ENCODE results near the gene ANAPC1. TPM values are rescaled to one million over a fixed set of nuclear protein-coding genes. Genes with fewer than 3 reads are reported as not detected.
"Not testable (repeated sequence)": the region's sequence is repeated elsewhere in the genome, so short reads cannot be mapped to it uniquely, and the experiment has no call there.

ANAPC1 gene
- total and polyA plus RNA-seq, 9 of the 15 experiments (the other 6 are each of a cell fraction or from before 2014, with no cell fraction given), result 14.0 to 126 (median 78.2) TPM

DNA sequence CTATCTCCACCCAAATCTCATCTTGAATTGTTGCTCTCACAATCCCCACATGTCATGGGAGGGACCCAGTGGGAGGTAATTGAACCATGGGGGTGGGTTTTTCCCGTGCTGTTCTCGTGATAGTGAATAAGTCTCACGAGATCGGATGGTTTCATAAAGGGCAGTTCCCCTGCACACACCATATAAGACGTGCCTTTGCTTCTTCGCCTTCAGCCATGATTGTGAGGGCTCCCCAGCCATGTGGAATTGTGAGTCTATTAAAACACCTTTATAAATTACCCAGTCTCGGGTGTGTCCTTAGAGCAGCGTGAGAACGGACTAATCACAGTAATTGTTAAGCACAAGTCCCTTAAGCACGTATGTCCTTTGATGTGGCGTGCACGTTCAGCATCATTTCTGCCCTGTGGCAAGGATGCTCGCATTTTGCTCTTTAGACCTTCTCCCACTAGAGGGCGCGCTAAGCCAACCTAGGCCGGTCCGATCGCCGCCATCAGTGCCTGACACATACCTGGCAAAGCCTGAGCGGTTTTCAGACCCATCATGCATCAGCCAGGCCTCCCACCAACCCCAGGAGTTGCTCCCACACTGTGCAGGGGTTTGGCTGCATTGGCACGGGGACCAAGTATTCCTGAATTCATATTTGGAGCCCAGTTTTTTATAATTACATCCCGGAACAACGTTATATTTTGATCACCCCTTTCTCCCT is 136.4 kb downstream of the ANAPC1 start:
- CTCF ChIA-PET (ENCODE audit: low intra/inter-chr PET ratio); in situ Hi-C loops (cut with MboI); H3K79me2 ChIP-seq (ENCODE audit: control insufficient read depth, insufficient read depth, low read length); intact Hi-C loops (cut with micrococcal nuclease); H3K27ac ChIP-seq (ENCODE audit: extremely low read depth, low read depth, low read length); H2AFZ ChIP-seq (ENCODE audit: low read depth, low read length); H3K4me1 ChIP-seq (replicated peaks in 1 of 2; ENCODE audit: control insufficient read depth in 2 of 2, insufficient read depth in 2 of 2, low read length in 2 of 2); H3K27me3 ChIP-seq (ENCODE audit: control insufficient read depth in 2 of 2, insufficient read depth in 2 of 2, low read length in 2 of 2); H3K9me1 ChIP-seq (ENCODE audit: control insufficient read depth, insufficient read depth, low read length); H3K36me3 ChIP-seq (ENCODE audit: control insufficient read depth, insufficient read depth, low read length); H4K20me1 ChIP-seq (replicated peaks; ENCODE audit: control insufficient read depth, insufficient read depth, low read length); H3K4me2 ChIP-seq (ENCODE audit: insufficient read depth, low read length); H3K4me3 ChIP-seq; H3K9me3 ChIP-seq (replicated peaks; ENCODE audit: control insufficient read depth, insufficient read depth, low read depth, low read length); DNase-seq (ENCODE audit: extremely low read depth in 1 of 4, low spot score in 3 of 4); H3K9ac ChIP-seq (ENCODE audit: insufficient read depth in 1 of 2, low read depth in 2 of 2, low read length in 2 of 2); BruUV-seq (replicated peaks); POLR2A ChIA-PET: not testable (repeated sequence)
- WGBS (ENCODE audit: insufficient coverage, low coverage, missing lambda C conversion rate), result 16% methylated on average over 9 of the region's 23 CpGs
- FAIRE-seq (peak; percentile 97), ATAC-seq (peak; percentile 99)
- TF ChIP-seq, protein P1, sequence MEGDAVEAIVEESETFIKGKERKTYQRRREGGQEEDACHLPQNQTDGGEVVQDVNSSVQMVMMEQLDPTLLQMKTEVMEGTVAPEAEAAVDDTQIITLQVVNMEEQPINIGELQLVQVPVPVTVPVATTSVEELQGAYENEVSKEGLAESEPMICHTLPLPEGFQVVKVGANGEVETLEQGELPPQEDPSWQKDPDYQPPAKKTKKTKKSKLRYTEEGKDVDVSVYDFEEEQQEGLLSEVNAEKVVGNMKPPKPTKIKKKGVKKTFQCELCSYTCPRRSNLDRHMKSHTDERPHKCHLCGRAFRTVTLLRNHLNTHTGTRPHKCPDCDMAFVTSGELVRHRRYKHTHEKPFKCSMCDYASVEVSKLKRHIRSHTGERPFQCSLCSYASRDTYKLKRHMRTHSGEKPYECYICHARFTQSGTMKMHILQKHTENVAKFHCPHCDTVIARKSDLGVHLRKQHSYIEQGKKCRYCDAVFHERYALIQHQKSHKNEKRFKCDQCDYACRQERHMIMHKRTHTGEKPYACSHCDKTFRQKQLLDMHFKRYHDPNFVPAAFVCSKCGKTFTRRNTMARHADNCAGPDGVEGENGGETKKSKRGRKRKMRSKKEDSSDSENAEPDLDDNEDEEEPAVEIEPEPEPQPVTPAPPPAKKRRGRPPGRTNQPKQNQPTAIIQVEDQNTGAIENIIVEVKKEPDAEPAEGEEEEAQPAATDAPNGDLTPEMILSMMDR (IDR thresholded peaks at IDR 0.05 in 2 of 3, conservative IDR thresholded peaks at IDR 0.05 in 1 of 3; ENCODE audit: insufficient read depth in 2 of 3, low read depth in 1 of 3, low read length in 3 of 3), result peak; percentile 31 to 37 (median 36); a peak in 5 of 6 replicates
- TF ChIP-seq CTBP1 (IDR thresholded peaks at IDR 0.05; ENCODE audit: borderline replicate concordance) (peak; percentile 31; the same call in 1 of the 2 replicates), RAD21 (CRISPR knock-in tag; conservative IDR thresholded peaks at IDR 0.05 in 1 of 2, IDR thresholded peaks at IDR 0.05 in 1 of 2) (peak in 1 of 2 experiments; percentile 21; a peak in 1 of 4 replicates), YY1 (IDR thresholded peaks at IDR 0.05; ENCODE audit: borderline replicate concordance in 1 of 3, control insufficient read depth in 1 of 3, extremely low read depth in 1 of 3, insufficient read depth in 3 of 3, insufficient read length in 1 of 3, insufficient replicate concordance in 2 of 3, low read depth in 1 of 3, low read length in 2 of 3) (peak in 2 of 3 experiments; percentile 10 to 15)

DNA sequence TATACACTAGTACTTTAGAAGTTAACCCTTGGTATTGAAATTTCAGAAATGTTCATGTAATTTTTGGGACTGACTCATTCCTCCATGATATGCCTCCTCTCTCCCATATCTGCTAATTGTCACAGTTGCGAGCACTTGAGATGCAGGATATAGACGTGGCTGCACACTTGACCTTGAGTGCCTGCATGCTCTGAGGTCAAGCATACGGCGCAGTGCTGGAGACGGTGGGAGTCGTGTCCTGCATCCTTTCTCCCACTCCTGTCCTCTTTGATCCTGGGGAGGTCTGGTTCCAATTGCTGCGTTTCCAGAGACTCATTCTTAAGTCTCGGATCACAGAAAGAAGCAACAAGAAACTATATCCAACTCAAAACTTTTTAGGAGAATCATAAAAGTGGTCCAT is 139.2 kb downstream of the ANAPC1 start:
- H3K9ac ChIP-seq (ENCODE audit: insufficient read depth in 1 of 2, low read depth in 2 of 2, low read length in 2 of 2); H3K79me2 ChIP-seq (ENCODE audit: control insufficient read depth, insufficient read depth, low read length); H3K27me3 ChIP-seq (ENCODE audit: control insufficient read depth in 2 of 2, insufficient read depth in 2 of 2, low read length in 2 of 2); in situ Hi-C loops (cut with MboI); BruUV-seq (replicated peaks); ATAC-seq; H3K4me3 ChIP-seq; H2AFZ ChIP-seq (ENCODE audit: low read depth, low read length); H3K36me3 ChIP-seq (ENCODE audit: control insufficient read depth, insufficient read depth, low read length); intact Hi-C loops (cut with micrococcal nuclease); H3K4me1 ChIP-seq (replicated peaks in 1 of 2; ENCODE audit: control insufficient read depth in 2 of 2, insufficient read depth in 2 of 2, low read length in 2 of 2); H3K4me2 ChIP-seq (ENCODE audit: insufficient read depth, low read length); H4K20me1 ChIP-seq (replicated peaks; ENCODE audit: control insufficient read depth, insufficient read depth, low read length); CTCF ChIA-PET (ENCODE audit: low intra/inter-chr PET ratio); H3K9me1 ChIP-seq (ENCODE audit: control insufficient read depth, insufficient read depth, low read length); FAIRE-seq; H3K27ac ChIP-seq (ENCODE audit: extremely low read depth, low read depth, low read length); H3K9me3 ChIP-seq (replicated peaks; ENCODE audit: control insufficient read depth, insufficient read depth, low read depth, low read length); DNase-seq (ENCODE audit: extremely low read depth in 1 of 4, low spot score in 3 of 4); POLR2A ChIA-PET: not testable (repeated sequence)
- WGBS (ENCODE audit: insufficient coverage, low coverage, missing lambda C conversion rate), result 36% methylated on average over 6 of the region's 8 CpGs

DNA sequence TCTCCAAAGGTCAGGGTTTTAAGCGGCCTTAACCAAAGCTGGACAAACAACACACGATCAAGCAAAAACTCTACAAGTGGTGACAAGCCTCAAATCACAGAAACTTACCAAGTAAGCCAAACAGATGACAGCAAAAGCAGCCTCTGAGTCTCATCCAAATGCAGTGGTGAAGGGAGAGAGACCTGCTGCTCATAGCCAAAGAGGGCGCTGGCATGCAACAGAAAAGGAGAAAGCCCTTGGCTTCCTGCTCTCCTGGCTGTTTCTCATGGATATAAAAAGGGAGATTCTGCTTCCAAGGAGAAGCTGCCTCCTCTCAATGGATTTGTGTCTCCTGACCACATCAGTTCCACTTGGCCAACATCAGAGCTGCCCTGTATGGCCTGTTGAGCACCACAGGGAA is 142.5 kb downstream of the ANAPC1 start:
- H2AFZ ChIP-seq (ENCODE audit: low read depth, low read length); H3K9me3 ChIP-seq (replicated peaks; ENCODE audit: control insufficient read depth, insufficient read depth, low read depth, low read length); intact Hi-C loops (cut with micrococcal nuclease); H3K79me2 ChIP-seq (ENCODE audit: control insufficient read depth, insufficient read depth, low read length); BruUV-seq (replicated peaks); H3K36me3 ChIP-seq (ENCODE audit: control insufficient read depth, insufficient read depth, low read length); H3K27me3 ChIP-seq (ENCODE audit: control insufficient read depth in 2 of 2, insufficient read depth in 2 of 2, low read length in 2 of 2); in situ Hi-C loops (cut with MboI); POLR2A ChIA-PET; H3K4me2 ChIP-seq (ENCODE audit: insufficient read depth, low read length); H3K9me1 ChIP-seq (ENCODE audit: control insufficient read depth, insufficient read depth, low read length); H3K9ac ChIP-seq (ENCODE audit: insufficient read depth in 1 of 2, low read depth in 2 of 2, low read length in 2 of 2); DNase-seq (ENCODE audit: extremely low read depth in 1 of 4, low spot score in 3 of 4); H3K4me3 ChIP-seq; CTCF ChIA-PET (ENCODE audit: low intra/inter-chr PET ratio); H3K27ac ChIP-seq (ENCODE audit: extremely low read depth, low read depth, low read length); H4K20me1 ChIP-seq (replicated peaks; ENCODE audit: control insufficient read depth, insufficient read depth, low read length); H3K4me1 ChIP-seq (replicated peaks in 1 of 2; ENCODE audit: control insufficient read depth in 2 of 2, insufficient read depth in 2 of 2, low read length in 2 of 2): not testable (repeated sequence)
- ATAC-seq, result peak; percentile 76
- peak; percentile 82 for FAIRE-seq
- 0% methylated on average over 2 of the region's 3 CpGs for WGBS (ENCODE audit: insufficient coverage, low coverage, missing lambda C conversion rate)

All from K562 (cell line).